WTC11 (cell line): ENCODE measurements around the gene ETS1. TPM values are rescaled to one million over a fixed set of nuclear protein-coding genes. Genes with fewer than 3 reads are reported as not detected.

Experiments used
- ATAC-seq: fragments of 200-7000 bp; cut with Tn5 transposase; 2 replicates; pipeline ENCODE4 v1.10.0; 2021; ENCODE audit warnings: mild to moderate bottlenecking, moderate library complexity
- CTCF ChIA-PET: fragments of 300-600 bp; sonication (Branson Sonifier 250); formaldehyde crosslinking; loops from one replicate; lab custom pipeline; 2021; ENCODE audit warnings: antibody characterized with exemption; lab: Charles Lee
- POLR2A ChIA-PET: fragments of 350-600 bp; sonication (Branson Sonifier 250); formaldehyde crosslinking; loops from one replicate; lab custom pipeline; 2021; ENCODE audit warnings: antibody characterized with exemption; lab: Charles Lee
- DNase-seq: peaks from one replicate; pipeline ENCODE4 v3.0.0; 2021; ENCODE audit warnings: low spot score
- H3K27ac Mint-ChIP-seq: 2 replicates; pipeline ENCODE4 v1.8.0; 2021; ENCODE audit warnings: mixed read lengths
- H3K27me3 Mint-ChIP-seq: 2 replicates; pipeline ENCODE4 v1.8.0; 2021; ENCODE audit warnings: low read depth, mild to moderate bottlenecking, moderate library complexity, mixed read lengths
- H3K36me3 Mint-ChIP-seq: 2 replicates; pipeline ENCODE4 v1.8.0; 2021; ENCODE audit warnings: mixed read lengths
- H3K4me1 Mint-ChIP-seq: 2 replicates; pipeline ENCODE4 v1.8.0; 2022; ENCODE audit warnings: mixed read lengths
- H3K4me3 Mint-ChIP-seq: 2 replicates; pipeline ENCODE4 v1.8.0; 2021; ENCODE audit warnings: mild to moderate bottlenecking, moderate library complexity, mixed read lengths
- H3K9me3 Mint-ChIP-seq: 2 replicates; pipeline ENCODE4 v1.8.0; 2021; ENCODE audit warnings: mixed read lengths
- ATF3 ChIP-seq: sonication (generic); formaldehyde crosslinking; conservative IDR thresholded peaks from 2 replicates; pipeline ENCODE4 v1.8.1; 2022; ENCODE audit warnings: mild to moderate bottlenecking, missing genetic modification reagents
- CREB1 ChIP-seq: sonication (generic); formaldehyde crosslinking; IDR thresholded peaks from 2 replicates; pipeline ENCODE4 v1.8.0; 2023; ENCODE audit warnings: mild to moderate bottlenecking, missing genetic modification reagents
- CREM ChIP-seq: sonication (generic); formaldehyde crosslinking; IDR thresholded peaks from 2 replicates; pipeline ENCODE4 v1.8.1; 2022; ENCODE audit warnings: mild to moderate bottlenecking, missing genetic modification reagents, moderate library complexity
- ESRRA ChIP-seq: sonication (generic); formaldehyde crosslinking; IDR thresholded peaks from 2 replicates; pipeline ENCODE4 v1.8.1; 2022; ENCODE audit warnings: mild to moderate bottlenecking, missing genetic modification reagents, borderline replicate concordance
- GABPB1 ChIP-seq: sonication (generic); formaldehyde crosslinking; IDR thresholded peaks from 2 replicates; pipeline ENCODE4 v1.8.1; 2023; ENCODE audit warnings: mild to moderate bottlenecking, missing genetic modification reagents
- GRHL2 ChIP-seq: fragments of 250-450 bp; sonication (Bioruptor Pico); IDR thresholded peaks from 2 replicates; pipeline ENCODE4 v1.8.0; 2022; ENCODE audit warnings: mild to moderate bottlenecking, moderate library complexity; ENCODE audit not compliant: insufficient replicate concordance, severe bottlenecking
- JUN ChIP-seq: sonication (generic); formaldehyde crosslinking; IDR thresholded peaks from 2 replicates; pipeline ENCODE4 v1.8.0; 2023; ENCODE audit warnings: mild to moderate bottlenecking, missing genetic modification reagents
- MAX ChIP-seq: sonication (generic); formaldehyde crosslinking; IDR thresholded peaks from 2 replicates; pipeline ENCODE4 v1.8.0; 2022; ENCODE audit warnings: mild to moderate bottlenecking, missing genetic modification reagents
- MXD4 ChIP-seq: fragments of 250-450 bp; sonication (Bioruptor Pico); IDR thresholded peaks from 2 replicates; pipeline ENCODE4 v1.8.0; 2021; ENCODE audit warnings: mild to moderate bottlenecking, moderate library complexity, borderline replicate concordance
- NFYB ChIP-seq: sonication (generic); formaldehyde crosslinking; conservative IDR thresholded peaks from 2 replicates; pipeline ENCODE4 v1.8.0; 2022; ENCODE audit warnings: low read depth, missing genetic modification reagents
- NR1H2 ChIP-seq: sonication (generic); formaldehyde crosslinking; IDR thresholded peaks from 2 replicates; pipeline ENCODE4 v1.9.0; 2021; ENCODE audit warnings: mild to moderate bottlenecking, moderate library complexity, missing genetic modification reagents
- NR2C2 ChIP-seq: sonication (generic); formaldehyde crosslinking; IDR thresholded peaks from 2 replicates; pipeline ENCODE4 v1.8.0; 2022; ENCODE audit warnings: mild to moderate bottlenecking, missing genetic modification reagents
- SP1 ChIP-seq: sonication (generic); formaldehyde crosslinking; conservative IDR thresholded peaks from 2 replicates; pipeline ENCODE4 v1.8.1; 2022; ENCODE audit warnings: missing genetic modification reagents
- STAT6 ChIP-seq: sonication (generic); formaldehyde crosslinking; conservative IDR thresholded peaks from 2 replicates; pipeline ENCODE4 v1.8.1; 2023; ENCODE audit warnings: mild to moderate bottlenecking, low read depth, missing genetic modification reagents, moderate library complexity
- TP53 ChIP-seq: sonication (generic); formaldehyde crosslinking; IDR thresholded peaks from 2 replicates; pipeline ENCODE4 v1.8.1; 2023; ENCODE audit warnings: mild to moderate bottlenecking, missing genetic modification reagents
- ZNF121 ChIP-seq: sonication (generic); formaldehyde crosslinking; IDR thresholded peaks from 2 replicates; pipeline ENCODE4 v1.8.0; 2023; ENCODE audit warnings: missing genetic modification reagents
- ZNF416 ChIP-seq: fragments of 250-450 bp; sonication (Bioruptor Pico); IDR thresholded peaks from 2 replicates; pipeline ENCODE4 v1.9.0; 2021; ENCODE audit warnings: mild to moderate bottlenecking, inconsistent platforms
- ZNF671 ChIP-seq: fragments of 250-450 bp; sonication (Bioruptor Pico); IDR thresholded peaks from 2 replicates; pipeline ENCODE4 v1.8.0; 2021; ENCODE audit warnings: mild to moderate bottlenecking
- total RNA-seq: library from RNA; stranded (reverse); gene quantifications from 3 replicates; pipeline ENCODE4 v1.2.3, GENCODE V29; 2021
- TF ChIP-seq, protein P1 (sequence below): sonication (generic); formaldehyde crosslinking; IDR thresholded peaks from 2 replicates; pipeline ENCODE4 v1.8.0; 2023; ENCODE audit warnings: missing genetic modification reagents, mild to moderate bottlenecking, borderline replicate concordance
- TF ChIP-seq, protein P2 (sequence below): sonication (generic); formaldehyde crosslinking; IDR thresholded peaks from 2 replicates; pipeline ENCODE4 v1.8.1; 2022; ENCODE audit warnings: low read depth, missing genetic modification reagents, borderline replicate concordance

The ETS1 gene
- total RNA-seq, 1 experiment from 2014 or later: 33.1 TPM

DNA sequence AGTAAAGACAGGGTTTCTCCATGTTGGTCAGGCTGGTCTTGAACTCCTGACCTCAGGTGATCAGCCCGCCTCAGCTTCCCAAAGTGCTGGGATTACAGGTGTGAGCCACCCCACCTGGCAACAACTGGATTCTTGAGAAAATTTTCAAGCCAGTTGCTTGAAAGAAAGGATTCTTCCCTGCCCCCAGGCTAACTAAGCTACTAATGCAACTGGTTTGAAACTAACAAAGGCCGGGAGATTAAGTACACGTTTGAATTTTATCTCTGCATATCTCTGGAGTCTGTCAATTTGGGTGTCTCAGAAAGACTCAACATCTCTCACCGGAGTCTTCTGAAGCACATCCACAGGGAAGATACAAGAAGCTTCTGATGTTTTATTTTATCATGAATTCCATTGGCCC lies 10.7 kb upstream of the ETS1 start:
- Mint-ChIP-seq H3K27ac (no peak overlapping the region), H3K27me3 (no peaks in the 10 kb centered on the region; the same call in none of the 2 replicates), H3K4me3 (no peak overlapping the region), H3K4me1 (peaks cover 44% of the 10 kb centered on the region), H3K9me3 (no peaks in the 10 kb centered on the region), H3K36me3 (no peaks in the 10 kb centered on the region)
- ATAC-seq (no peak), DNase-seq (no peak)
- POLR2A ChIA-PET: interaction anchor here (0.8 kb wide), 1 partner anchor 11 kb away, joined by 3 read pairs; the partner anchor contains the start of gene ETS1
- TF ChIP-seq GRHL2 (CRISPR knock-in tag): no peak
- no peak for TF ChIP-seq GABPB1 (CRISPR knock-in tag)
- TF ChIP-seq ZNF121 (CRISPR knock-in tag): no peak
- no peak for TF ChIP-seq NR1H2
- TF ChIP-seq, protein P1, sequence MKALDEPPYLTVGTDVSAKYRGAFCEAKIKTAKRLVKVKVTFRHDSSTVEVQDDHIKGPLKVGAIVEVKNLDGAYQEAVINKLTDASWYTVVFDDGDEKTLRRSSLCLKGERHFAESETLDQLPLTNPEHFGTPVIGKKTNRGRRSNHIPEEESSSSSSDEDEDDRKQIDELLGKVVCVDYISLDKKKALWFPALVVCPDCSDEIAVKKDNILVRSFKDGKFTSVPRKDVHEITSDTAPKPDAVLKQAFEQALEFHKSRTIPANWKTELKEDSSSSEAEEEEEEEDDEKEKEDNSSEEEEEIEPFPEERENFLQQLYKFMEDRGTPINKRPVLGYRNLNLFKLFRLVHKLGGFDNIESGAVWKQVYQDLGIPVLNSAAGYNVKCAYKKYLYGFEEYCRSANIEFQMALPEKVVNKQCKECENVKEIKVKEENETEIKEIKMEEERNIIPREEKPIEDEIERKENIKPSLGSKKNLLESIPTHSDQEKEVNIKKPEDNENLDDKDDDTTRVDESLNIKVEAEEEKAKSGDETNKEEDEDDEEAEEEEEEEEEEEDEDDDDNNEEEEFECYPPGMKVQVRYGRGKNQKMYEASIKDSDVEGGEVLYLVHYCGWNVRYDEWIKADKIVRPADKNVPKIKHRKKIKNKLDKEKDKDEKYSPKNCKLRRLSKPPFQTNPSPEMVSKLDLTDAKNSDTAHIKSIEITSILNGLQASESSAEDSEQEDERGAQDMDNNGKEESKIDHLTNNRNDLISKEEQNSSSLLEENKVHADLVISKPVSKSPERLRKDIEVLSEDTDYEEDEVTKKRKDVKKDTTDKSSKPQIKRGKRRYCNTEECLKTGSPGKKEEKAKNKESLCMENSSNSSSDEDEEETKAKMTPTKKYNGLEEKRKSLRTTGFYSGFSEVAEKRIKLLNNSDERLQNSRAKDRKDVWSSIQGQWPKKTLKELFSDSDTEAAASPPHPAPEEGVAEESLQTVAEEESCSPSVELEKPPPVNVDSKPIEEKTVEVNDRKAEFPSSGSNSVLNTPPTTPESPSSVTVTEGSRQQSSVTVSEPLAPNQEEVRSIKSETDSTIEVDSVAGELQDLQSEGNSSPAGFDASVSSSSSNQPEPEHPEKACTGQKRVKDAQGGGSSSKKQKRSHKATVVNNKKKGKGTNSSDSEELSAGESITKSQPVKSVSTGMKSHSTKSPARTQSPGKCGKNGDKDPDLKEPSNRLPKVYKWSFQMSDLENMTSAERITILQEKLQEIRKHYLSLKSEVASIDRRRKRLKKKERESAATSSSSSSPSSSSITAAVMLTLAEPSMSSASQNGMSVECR (CRISPR knock-in tag): no peak
- TF ChIP-seq CREB1 (CRISPR knock-in tag): no peak
- TF ChIP-seq NFYB (CRISPR knock-in tag): no peak
- TF ChIP-seq STAT6 (CRISPR knock-in tag): no peak
- no peak for TF ChIP-seq ZNF416 (CRISPR knock-in tag)
- no peak for TF ChIP-seq MXD4
- no peak for TF ChIP-seq ESRRA (CRISPR knock-in tag)
- no peak for TF ChIP-seq JUN
- no peak for TF ChIP-seq TP53 (CRISPR knock-in tag)
- TF ChIP-seq ZNF671 (CRISPR knock-in tag): no peak
- TF ChIP-seq ATF3: no peak
- CTCF ChIA-PET: interaction anchor here (1.2 kb wide), 2 partner anchors 43 to 441 kb away, joined by 3 read pairs; no protein-coding TSS in a partner anchor

- Mint-ChIP-seq H3K4me1 (peaks cover 51% of the 10 kb centered on the region), H3K27me3 (no peaks in the 10 kb centered on the region; the same call in none of the 2 replicates), H3K4me3 (no peak overlapping the region), H3K9me3 (no peaks in the 10 kb centered on the region), H3K27ac (no peak overlapping the region), H3K36me3 (no peaks in the 10 kb centered on the region)
- POLR2A ChIA-PET: no interaction called here
- DNase-seq (no peak), ATAC-seq (peak; percentile 19; the same call in 1 of the 2 replicates)
- TF ChIP-seq NR2C2 (CRISPR knock-in tag): no peak
- CTCF ChIA-PET: no interaction called here
These were observed 9.9 kb upstream of the ETS1 start for GRCh38 chr11:128597209-128597608.

DNA sequence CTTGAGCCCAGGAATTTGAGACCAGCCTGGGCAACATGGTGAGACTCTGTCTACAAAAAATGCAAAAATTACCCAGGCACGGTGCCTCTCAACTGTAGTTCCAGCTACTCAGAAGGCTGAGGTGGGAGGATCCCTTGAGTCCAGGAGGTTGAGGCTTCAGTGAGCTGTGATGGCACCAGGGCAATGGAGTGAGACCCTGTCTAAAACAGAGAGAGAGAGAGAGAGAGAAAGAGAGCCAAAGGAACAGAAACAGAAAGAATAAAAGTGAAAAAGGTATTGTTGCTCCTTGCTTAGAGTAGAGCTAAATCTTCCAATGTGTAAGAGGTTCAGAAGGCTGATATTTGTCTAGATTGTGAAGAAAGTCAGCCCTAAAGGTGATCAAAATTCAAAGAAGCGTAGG lies 8.9 kb upstream of the ETS1 start:
- H3K27ac Mint-ChIP-seq: no peak overlapping the region
- H3K4me1 Mint-ChIP-seq: peaks cover 61% of the 10 kb centered on the region
- H3K27me3 Mint-ChIP-seq: peaks cover 2% of the 10 kb centered on the region
- no peak for ATAC-seq
- CTCF ChIA-PET: no interaction called here
- TF ChIP-seq CREM (CRISPR knock-in tag) (no peak), SP1 (CRISPR knock-in tag) (no peak), MAX (CRISPR knock-in tag) (no peak), ZNF121 (CRISPR knock-in tag) (peak; percentile 23; the same call in 1 of the 2 replicates)
- TF ChIP-seq, protein P2, sequence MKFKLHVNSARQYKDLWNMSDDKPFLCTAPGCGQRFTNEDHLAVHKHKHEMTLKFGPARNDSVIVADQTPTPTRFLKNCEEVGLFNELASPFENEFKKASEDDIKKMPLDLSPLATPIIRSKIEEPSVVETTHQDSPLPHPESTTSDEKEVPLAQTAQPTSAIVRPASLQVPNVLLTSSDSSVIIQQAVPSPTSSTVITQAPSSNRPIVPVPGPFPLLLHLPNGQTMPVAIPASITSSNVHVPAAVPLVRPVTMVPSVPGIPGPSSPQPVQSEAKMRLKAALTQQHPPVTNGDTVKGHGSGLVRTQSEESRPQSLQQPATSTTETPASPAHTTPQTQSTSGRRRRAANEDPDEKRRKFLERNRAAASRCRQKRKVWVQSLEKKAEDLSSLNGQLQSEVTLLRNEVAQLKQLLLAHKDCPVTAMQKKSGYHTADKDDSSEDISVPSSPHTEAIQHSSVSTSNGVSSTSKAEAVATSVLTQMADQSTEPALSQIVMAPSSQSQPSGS: no peak
- H3K36me3 Mint-ChIP-seq: no peaks in the 10 kb centered on the region
- H3K9me3 Mint-ChIP-seq: no peaks in the 10 kb centered on the region
- no peak overlapping the region for H3K4me3 Mint-ChIP-seq
- DNase-seq: no peak
- POLR2A ChIA-PET: no interaction called here
